Adipose tissue (tissue), 3 donors: ENCODE results near the gene GJB3. TPM values are rescaled to one million over a fixed set of nuclear protein-coding genes. Genes with fewer than 3 reads are reported as not detected.

ENCODE experiments used
- polyA plus RNA-seq, 3 donors: library from polyadenylated mRNA; stranded (reverse); fragments of 200-250 nt; gene quantifications; one replicate each; pipeline ENCODE4 v1.2.3, GENCODE V29; 2013
- donor health status: healthy with polysubstance abuse.
- donor health status: Bipolar disorder and iron deficiency.
- donor health status: healthy.

The GJB3 gene
- polyA plus RNA-seq, 3 donors = 0.02 to 0.39 TPM; not detected in 1

Other genes with a start within 250 kb of the GJB3 start
- gene GJB5, start 26.2 kb upstream of the GJB3 start, polyA plus RNA-seq = under 1 TPM in 2 of 3 donors, not detected in 1; 0.06 to 0.07 TPM
- gene GJB4, start 21.5 kb upstream of the GJB3 start, polyA plus RNA-seq = not detected
- gene GJA4, start 11.8 kb downstream of the GJB3 start, polyA plus RNA-seq = 10 to 100 TPM in 2 of 3 donors, 1 to 10 TPM in 1; 5.9 to 68.1 (median 19.5) TPM
- 10 to 100 TPM; 21.8 to 59.6 (median 23.8) TPM for gene SMIM12, start 78.5 kb downstream of the GJB3 start, polyA plus RNA-seq
- under 1 TPM; 0.22 to 0.36 (median 0.28) TPM for gene DLGAP3, start 148.4 kb downstream of the GJB3 start, polyA plus RNA-seq
- 10 to 100 TPM; 26.7 to 55.1 (median 51.8) TPM for gene TMEM35B, start 204.1 kb downstream of the GJB3 start, polyA plus RNA-seq